H1 (cell line): ENCODE measurements around the gene STBD1. TPM values are rescaled to one million over a fixed set of nuclear protein-coding genes. Genes with fewer than 3 reads are reported as not detected.

Source experiments
- CTCF ChIA-PET: fragments of 300-600 bp; sonication (Branson Sonifier 250); formaldehyde crosslinking; loops from one replicate; lab custom pipeline; 2021; ENCODE audit not compliant: partially characterized antibody; lab: Charles Lee
- POLR2A ChIA-PET: fragments of 300-600 bp; sonication (Branson Sonifier 250); formaldehyde crosslinking; loops from one replicate; lab custom pipeline; 2021; ENCODE audit warnings: inconsistent platforms; ENCODE audit not compliant: partially characterized antibody; lab: Charles Lee
- DNase-seq, 2 experiments: peaks; one replicate each; pipeline versions ENCODE4 v3.0.0 to v3.0.0-alpha.2; 2010 to 2022; ENCODE audit warnings: low spot score in 2 of 2, low read depth in 1 of 2, mixed read lengths in 1 of 2
- FAIRE-seq: peaks from 2 replicates; lab custom pipeline; 2011; peaks lifted over from hg19 to GRCh38; lab: Jason Lieb, UNC
- H2AFZ ChIP-seq: 2 replicates; pipeline ENCODE4 v1.8.1; 2012; ENCODE audit warnings: low read length, inconsistent platforms
- H2AK5ac ChIP-seq: 2 replicates; pipeline ENCODE4 v1.6.1; 2013; ENCODE audit warnings: low read depth, low read length
- H2BK120ac ChIP-seq: replicated peaks from 2 replicates; pipeline ENCODE3; 2013; ENCODE audit warnings: low read depth, low read length, inconsistent platforms
- H2BK12ac ChIP-seq: 2 replicates; pipeline ENCODE4 v1.6.1; 2013; ENCODE audit warnings: low read depth, low read length
- H2BK15ac ChIP-seq: 2 replicates; pipeline ENCODE4 v1.6.1; 2013; ENCODE audit warnings: low read length
- H2BK20ac ChIP-seq: 2 replicates; pipeline ENCODE4 v1.6.1; 2013; ENCODE audit warnings: low read length
- H2BK5ac ChIP-seq: 2 replicates; pipeline ENCODE4 v1.6.1; 2013; ENCODE audit warnings: low read depth, low read length
- H3K14ac ChIP-seq: 2 replicates; pipeline ENCODE4 v1.6.1; 2013; ENCODE audit warnings: inconsistent platforms; ENCODE audit not compliant: insufficient read length
- H3K18ac ChIP-seq: 2 replicates; pipeline ENCODE4 v1.6.1; 2013; ENCODE audit warnings: low read length; ENCODE audit errors: extremely low read depth
- H3K23ac ChIP-seq: 2 replicates; pipeline ENCODE4 v1.6.1; 2013; ENCODE audit warnings: inconsistent platforms; ENCODE audit not compliant: insufficient read length
- H3K23me2 ChIP-seq: 2 replicates; pipeline ENCODE4 v1.6.1; 2013; ENCODE audit warnings: low read depth, low read length
- H3K27ac ChIP-seq: 2 replicates; pipeline ENCODE4 v1.6.1; 2011; ENCODE audit warnings: low read depth, low read length, inconsistent platforms
- H3K27me3 ChIP-seq, 4 experiments: replicated peaks in 1 of 4; 1 replicate in 1 of 4; 2 replicates in 3 of 4; pipeline versions ENCODE4 v1.6.1 to v1.8.1; 2011 to 2013; ENCODE audit warnings: low read length in 3 of 4, mild to moderate bottlenecking in 3 of 4, inconsistent platforms in 2 of 4, mixed read lengths in 2 of 4, moderate library complexity in 1 of 4; ENCODE audit not compliant: control insufficient read depth in 3 of 4, insufficient read depth in 3 of 4; ENCODE audit errors: extremely low read depth in 1 of 4
- H3K36me3 ChIP-seq, 4 experiments: 2 replicates each; pipeline versions ENCODE4 v1.6.1 to v1.8.1; 2011 to 2013; ENCODE audit warnings: mild to moderate bottlenecking in 4 of 4, low read length in 3 of 4, moderate library complexity in 2 of 4, control low read depth in 1 of 4, inconsistent platforms in 1 of 4; ENCODE audit not compliant: insufficient read depth in 4 of 4, control insufficient read depth in 2 of 4
- H3K4ac ChIP-seq: replicated peaks from 2 replicates; pipeline ENCODE3; 2013; ENCODE audit warnings: low read length, low read depth, mixed read lengths, inconsistent platforms; ENCODE audit not compliant: insufficient read length
- H3K4me1 ChIP-seq, 4 experiments: replicated peaks in 1 of 4; 1 replicate in 1 of 4; 2 replicates in 3 of 4; pipeline versions ENCODE4 v1.6.1 to v1.8.1; 2011 to 2013; ENCODE audit warnings: low read length in 3 of 4, inconsistent platforms in 2 of 4, mixed read lengths in 1 of 4; ENCODE audit not compliant: insufficient read depth in 4 of 4, control insufficient read depth in 3 of 4
- H3K4me2 ChIP-seq, 2 experiments: 2 replicates each; pipeline versions ENCODE4 v1.6.1 to v1.8.1; 2011 to 2013; ENCODE audit warnings: low read depth in 2 of 2, low read length in 2 of 2, control low read depth in 1 of 2, inconsistent platforms in 1 of 2, mild to moderate bottlenecking in 1 of 2; ENCODE audit not compliant: insufficient read depth in 1 of 2
- H3K4me3 ChIP-seq, 4 experiments: fragments of 200-600, 300-600 bp in 1 of 4; sonication (generic), shearing (Covaris generic), sonication (Bioruptor Twin) in 1 of 4; 2 replicates each; pipeline versions ENCODE4 v1.5.1 to v1.8.1; 2011 to 2016; ENCODE audit warnings: low read length in 4 of 4, low read depth in 3 of 4, control low read depth in 2 of 4, inconsistent platforms in 2 of 4, mild to moderate bottlenecking in 2 of 4, mixed read lengths in 1 of 4, moderate library complexity in 1 of 4; ENCODE audit not compliant: insufficient read depth in 2 of 4; ENCODE audit errors: extremely low read depth in 1 of 4
- H3K56ac ChIP-seq: replicated peaks from 2 replicates; pipeline ENCODE3; 2013; ENCODE audit warnings: low read depth, mild to moderate bottlenecking, mixed read lengths, low read length, inconsistent platforms; ENCODE audit not compliant: insufficient read length
- H3K79me1 ChIP-seq: 2 replicates; pipeline ENCODE4 v1.6.1; 2013; ENCODE audit warnings: low read depth, low read length, control low read depth
- H3K79me2 ChIP-seq, 2 experiments: 2 replicates each; pipeline versions ENCODE4 v1.6.1 to v1.8.1; 2012 to 2013; ENCODE audit warnings: low read length in 2 of 2, mild to moderate bottlenecking in 2 of 2, inconsistent platforms in 1 of 2; ENCODE audit not compliant: insufficient read depth in 2 of 2, control insufficient read depth in 1 of 2
- H3K9ac ChIP-seq, 4 experiments: replicated peaks in 1 of 4; 1 replicate in 1 of 4; 2 replicates in 3 of 4; pipeline versions ENCODE4 v1.6.1 to v1.8.1; 2011 to 2013; ENCODE audit warnings: low read depth in 3 of 4, low read length in 3 of 4, control low read depth in 2 of 4, mild to moderate bottlenecking in 2 of 4, moderate library complexity in 2 of 4, inconsistent platforms in 1 of 4; ENCODE audit errors: extremely low read depth in 1 of 4
- H3K9me3 ChIP-seq, 2 experiments: 2 replicates each; pipeline versions ENCODE4 v1.6.1 to v1.8.1; 2012 to 2013; ENCODE audit warnings: mild to moderate bottlenecking in 2 of 2, moderate library complexity in 2 of 2, control low read depth in 1 of 2, inconsistent platforms in 1 of 2, low read depth in 1 of 2, low read length in 1 of 2, mixed read lengths in 1 of 2; ENCODE audit not compliant: insufficient read depth in 2 of 2
- H4K20me1 ChIP-seq, 2 experiments: replicated peaks in 1 of 2; 2 replicates each; pipeline versions ENCODE3 to v1.8.1; 2011 to 2013; ENCODE audit warnings: inconsistent platforms in 2 of 2, low read length in 2 of 2, mild to moderate bottlenecking in 1 of 2; ENCODE audit not compliant: insufficient read depth in 2 of 2, control insufficient read depth in 1 of 2
- H4K5ac ChIP-seq: 2 replicates; pipeline ENCODE4 v1.6.1; 2013; ENCODE audit warnings: low read length, low read depth, mixed read lengths, inconsistent platforms; ENCODE audit not compliant: insufficient read length
- H4K8ac ChIP-seq: 2 replicates; pipeline ENCODE4 v1.8.0; 2013; ENCODE audit warnings: mild to moderate bottlenecking, moderate library complexity, low read length, inconsistent platforms; ENCODE audit not compliant: insufficient read depth; ENCODE audit errors: extremely low read depth
- H4K91ac ChIP-seq: replicated peaks from 2 replicates; pipeline ENCODE3; 2013; ENCODE audit warnings: low read length, mixed read lengths, inconsistent platforms; ENCODE audit not compliant: insufficient read length
- BRCA1 ChIP-seq: IDR thresholded peaks from 2 replicates; pipeline ENCODE4 v1.6.1; 2012; ENCODE audit warnings: low read depth, low read length, improper control_type of control experiment
- CBX5 ChIP-seq: fragments of 300-800, 300-1000 bp; sonication (generic); IDR thresholded peaks from 2 replicates; pipeline ENCODE4 v1.7.1; 2016; ENCODE audit warnings: antibody characterized with exemption, low read length, low read depth
- CBX8 ChIP-seq: fragments of 300-800, 300-1000 bp; sonication (generic); IDR thresholded peaks from 2 replicates; pipeline ENCODE4 v1.7.1; 2016; ENCODE audit warnings: low read depth, low read length, borderline replicate concordance
- EP300 ChIP-seq, 2 experiments: IDR thresholded peaks; 1 replicate in 1 of 2; 2 replicates in 1 of 2; pipeline ENCODE4 v1.6.1; 2011 to 2012; ENCODE audit warnings: low read depth in 2 of 2, low read length in 2 of 2, mild to moderate bottlenecking in 2 of 2, borderline replicate concordance in 1 of 2, inconsistent platforms in 1 of 2, moderate library complexity in 1 of 2
- FOSL1 ChIP-seq: IDR thresholded peaks from 2 replicates; pipeline ENCODE4 v1.6.1; 2011; ENCODE audit warnings: mild to moderate bottlenecking, low read depth, low read length, moderate library complexity; ENCODE audit not compliant: insufficient read depth
- GTF2F1 ChIP-seq: IDR thresholded peaks from 2 replicates; pipeline ENCODE4 v1.6.1; 2012; ENCODE audit warnings: low read depth, low read length, improper control_type of control experiment, borderline replicate concordance
- HDAC2 ChIP-seq, 2 experiments: fragments of 300-600 bp in 1 of 2; sonication (generic) in 1 of 2; IDR thresholded peaks; 2 replicates each; pipeline ENCODE4 v1.6.1; 2011 to 2012; ENCODE audit warnings: low read depth in 2 of 2, low read length in 2 of 2, mild to moderate bottlenecking in 2 of 2, moderate library complexity in 2 of 2, borderline replicate concordance in 1 of 2, inconsistent platforms in 1 of 2
- MAFK ChIP-seq: IDR thresholded peaks from 2 replicates; pipeline ENCODE4 v1.6.1; 2012; ENCODE audit warnings: low read depth, mild to moderate bottlenecking, improper control_type of control experiment, low read length
- SIN3A ChIP-seq, 2 experiments: IDR thresholded peaks in 1 of 2; conservative IDR thresholded peaks in 1 of 2; 2 replicates each; pipeline ENCODE4 v1.6.1; 2011 to 2012; ENCODE audit warnings: low read length in 2 of 2, improper control_type of control experiment in 1 of 2, low read depth in 1 of 2, mild to moderate bottlenecking in 1 of 2
- SP1 ChIP-seq: IDR thresholded peaks from 2 replicates; pipeline ENCODE4 v1.6.1; 2011; ENCODE audit warnings: low read depth, low read length
- TAF7 ChIP-seq: optimal IDR thresholded peaks from 2 replicates; pipeline ENCODE3; 2011; ENCODE audit warnings: low read depth, mild to moderate bottlenecking, inconsistent platforms, low read length, moderate library complexity, borderline replicate concordance
- TCF12 ChIP-seq: IDR thresholded peaks from 2 replicates; pipeline ENCODE4 v1.6.1; 2011; ENCODE audit warnings: low read depth, mild to moderate bottlenecking, low read length
- WGBS, 2 experiments: shearing (Covaris generic) in 1 of 2; methylation state at CpG; one replicate each; pipeline versions ENCODE4 v1.1.6 to v1.1.7; 2013 to 2015; ENCODE audit warnings: low lambda C conversion rate in 2 of 2, mixed read lengths in 2 of 2, inconsistent platforms in 1 of 2, low coverage in 1 of 2, missing lambda C conversion rate in 1 of 2; ENCODE audit not compliant: insufficient replicate concordance in 2 of 2, insufficient coverage in 1 of 2, insufficient read length in 1 of 2; ENCODE audit errors: extremely low coverage in 1 of 2, missing lambda C conversion rate in 1 of 2; 5-methylcytosine and 5-hydroxymethylcytosine counted together
- polyA plus RNA-seq, 7 experiments: library from polyadenylated mRNA; depleted of rRNA in 3 of 7; stranded (reverse) in 5 of 7; unstranded in 2 of 7; fragments of >200 nt in 5 of 7; fragments of 200-250 nt in 2 of 7; gene quantifications; 1 replicate in 5 of 7; 2 replicates in 1 of 7; 4 replicates in 1 of 7; pipeline versions ENCODE4 v1.2.1 to v1.2.3, GENCODE V29; 2011 to 2013; ENCODE audit warnings: missing spikeins in 2 of 7, mixed read lengths in 2 of 7
- total RNA-seq: library from RNA; stranded (reverse); fragmentation: NEBNext Ultra II Directional; extraction: Animal tissue kit (Norgen Biotek cat#: 25700); gene quantifications from 2 replicates; pipeline ENCODE4 v1.2.1, GENCODE V29; 2021
- TF ChIP-seq, protein P1 (sequence below): IDR thresholded peaks from 2 replicates; pipeline ENCODE4 v1.6.1; 2011; ENCODE audit warnings: low read length, improper control_type of control experiment

The STBD1 gene
- total and polyA plus RNA-seq, 2 of the 8 experiments (the other 6 are each of a cell fraction or from before 2014, with no cell fraction given) = 0.45 to 1.7 TPM

GRCh38 chr4:76256968-76257367, 49.6 kb upstream of the STBD1 start:
- H3K23ac ChIP-seq = no peak overlapping the region
- no peak overlapping the region for H3K56ac ChIP-seq
- no peak overlapping the region for H2BK15ac ChIP-seq
- 89% methylated on average over 1 of the region's 1 CpG; no CpG with 5 or more reads in 1 of the 2 experiments for WGBS, 2 experiments
- DNase-seq = no peak
- no peak overlapping the region for H3K18ac ChIP-seq
- peaks cover 0 to 3% (median 0%) of the 10 kb centered on the region in 4 experiments; a peak in 1 of 7 replicates for H3K4me1 ChIP-seq
- H2BK12ac ChIP-seq = no peak overlapping the region
- no peaks in the 10 kb centered on the region for H3K79me2 ChIP-seq
- H3K9me3 ChIP-seq = no peaks in the 10 kb centered on the region
- H3K4me2 ChIP-seq = no peak overlapping the region
- no peak overlapping the region for H3K4me3 ChIP-seq
- H4K5ac ChIP-seq = no peak overlapping the region
- POLR2A ChIA-PET = no interaction called here
- H2AK5ac ChIP-seq = no peak overlapping the region
- H4K20me1 ChIP-seq = no peaks in the 10 kb centered on the region
- CTCF ChIA-PET = interaction anchor here (0.8 to 1.3 kb wide), 2 partner anchors 9 to 49 kb away, joined by 3 read pairs; partner anchors contain the start of gene STBD1
- no peaks in the 10 kb centered on the region; a peak in 2 of 7 replicates for H3K27me3 ChIP-seq
- no peaks in the 10 kb centered on the region for H3K23me2 ChIP-seq
- no peak for FAIRE-seq
- H3K79me1 ChIP-seq = no peaks in the 10 kb centered on the region
- no peak overlapping the region for H2BK20ac ChIP-seq
- H4K8ac ChIP-seq = no peak overlapping the region
- H2BK120ac ChIP-seq = no peak overlapping the region
- no peak overlapping the region for H2BK5ac ChIP-seq
- H3K36me3 ChIP-seq = no peaks in the 10 kb centered on the region
- H2AFZ ChIP-seq = no peak overlapping the region
- no peak overlapping the region for H3K4ac ChIP-seq
- H3K9ac ChIP-seq = no peak overlapping the region
- H3K27ac ChIP-seq = no peak overlapping the region
- H4K91ac ChIP-seq = no peak overlapping the region
- H3K14ac ChIP-seq = no peak overlapping the region
- TF ChIP-seq MAFK (no peak), TCF12 (no peak), SP1 (no peak), FOSL1 (no peak), HDAC2 (IDR thresholded peaks at IDR 0.05; ENCODE audit: borderline replicate concordance in 1 of 2, low read depth in 2 of 2, low read length in 2 of 2) (no peak), CBX5 (no peak), EP300 (IDR thresholded peaks at IDR 0.05; ENCODE audit: borderline replicate concordance in 1 of 2, low read depth in 2 of 2, low read length in 2 of 2) (no peak), BRCA1 (no peak), CBX8 (no peak), SIN3A (conservative IDR thresholded peaks at IDR 0.05 in 1 of 2, IDR thresholded peaks at IDR 0.05 in 1 of 2; ENCODE audit: low read depth in 1 of 2, low read length in 2 of 2) (no peak), TAF7 (no peak), GTF2F1 (no peak)
- TF ChIP-seq, protein P1, sequence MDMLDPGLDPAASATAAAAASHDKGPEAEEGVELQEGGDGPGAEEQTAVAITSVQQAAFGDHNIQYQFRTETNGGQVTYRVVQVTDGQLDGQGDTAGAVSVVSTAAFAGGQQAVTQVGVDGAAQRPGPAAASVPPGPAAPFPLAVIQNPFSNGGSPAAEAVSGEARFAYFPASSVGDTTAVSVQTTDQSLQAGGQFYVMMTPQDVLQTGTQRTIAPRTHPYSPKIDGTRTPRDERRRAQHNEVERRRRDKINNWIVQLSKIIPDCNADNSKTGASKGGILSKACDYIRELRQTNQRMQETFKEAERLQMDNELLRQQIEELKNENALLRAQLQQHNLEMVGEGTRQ = no peak
